OCI-LY3 (cell line): ENCODE measurements around the gene SOX21.

Experiments used
- H2AFZ ChIP-seq: fragments of 200-600, 300-600 bp; shearing (Covaris generic); 2 replicates; pipeline ENCODE4 v1.6.0; 2014; ENCODE audit warnings: antibody characterized with exemption, low read depth, low read length
- H3K27ac ChIP-seq: fragments of 200-600, 300-600 bp; sonication (generic); 2 replicates; pipeline ENCODE4 v1.5.1; 2014; ENCODE audit warnings: mild to moderate bottlenecking, low read length, moderate library complexity, mixed read lengths
- H3K27me3 ChIP-seq: fragments of 200-600, 300-600 bp; sonication (generic); 2 replicates; pipeline ENCODE4 v1.6.1; 2014; ENCODE audit warnings: low read depth, low read length, mixed read lengths
- H3K36me3 ChIP-seq: fragments of 200-600, 300-600 bp; sonication (generic); replicated peaks from 2 replicates; pipeline ENCODE3; 2014; ENCODE audit warnings: low read depth, low read length, mixed read lengths
- H3K4me1 ChIP-seq: fragments of 300-600, 200-600 bp; sonication (generic); 2 replicates; pipeline ENCODE4 v1.6.1; 2014; ENCODE audit warnings: low read length, mixed read lengths
- H3K4me2 ChIP-seq: fragments of 200-600, 300-600 bp; sonication (generic); 2 replicates; pipeline ENCODE4 v1.6.1; 2014; ENCODE audit warnings: low read length, mixed read lengths
- H3K4me3 ChIP-seq: fragments of 300-600, 200-600 bp; sonication (generic); 2 replicates; pipeline ENCODE4 v1.5.1; 2014; ENCODE audit warnings: antibody characterized with exemption, mild to moderate bottlenecking, low read length, moderate library complexity
- H3K79me2 ChIP-seq: fragments of 300-600, 200-600 bp; shearing (Covaris generic); 2 replicates; pipeline ENCODE4 v1.6.1; 2014; ENCODE audit warnings: mild to moderate bottlenecking, low read length, mixed read lengths
- H3K9ac ChIP-seq: fragments of 300-600, 200-600 bp; shearing (Covaris generic); 2 replicates; pipeline ENCODE4 v1.6.0; 2014; ENCODE audit warnings: mild to moderate bottlenecking, low read length, moderate library complexity
- H3K9me3 ChIP-seq: fragments of 200-600, 300-600 bp; shearing (Covaris generic); 2 replicates; pipeline ENCODE4 v1.6.1; 2014; ENCODE audit warnings: low read length, mixed read lengths; ENCODE audit not compliant: insufficient read depth
- H4K20me1 ChIP-seq: fragments of 200-600, 300-600 bp; sonication (generic); 2 replicates; pipeline ENCODE4 v1.6.1; 2016; ENCODE audit warnings: low read length, mixed read lengths; ENCODE audit not compliant: insufficient read depth
- EZH2phosphoT487 ChIP-seq: fragments of 200-600 bp; shearing (Covaris generic); IDR thresholded peaks from 2 replicates; pipeline ENCODE4 v1.6.1; 2018; ENCODE audit warnings: antibody characterized with exemption, mixed run types, low read depth
- TF ChIP-seq, protein P1 (sequence below): fragments of 200-600, 300-600 bp; sonication (generic); IDR thresholded peaks from 2 replicates; pipeline ENCODE4 v1.5.1; 2014; ENCODE audit warnings: antibody characterized with exemption, low read length, low read depth

SOX21 gene

DNA sequence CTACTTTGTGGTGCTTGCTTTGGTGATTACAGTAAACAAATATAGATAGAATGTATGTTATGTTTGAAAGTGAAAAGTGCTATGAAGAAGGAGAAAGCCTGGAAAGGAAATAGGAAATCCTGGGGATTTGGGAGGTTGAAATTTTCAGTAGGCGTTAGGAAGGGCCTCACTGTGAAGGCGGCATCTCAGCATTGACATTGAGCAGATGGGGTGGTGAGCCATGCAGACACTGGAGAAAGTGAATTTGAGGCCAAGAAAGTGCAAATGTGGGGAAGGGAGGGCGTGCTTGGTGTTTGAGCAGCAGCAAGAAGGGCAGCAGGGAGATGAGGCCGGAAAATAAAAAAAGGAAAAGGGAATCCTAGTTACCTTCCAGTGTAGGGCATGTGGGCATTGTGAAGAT is 20.3 kb downstream of the SOX21 start:
- no peak overlapping the region for H3K4me3 ChIP-seq
- no peak for TF ChIP-seq EZH2phosphoT487
- TF ChIP-seq, protein P1, sequence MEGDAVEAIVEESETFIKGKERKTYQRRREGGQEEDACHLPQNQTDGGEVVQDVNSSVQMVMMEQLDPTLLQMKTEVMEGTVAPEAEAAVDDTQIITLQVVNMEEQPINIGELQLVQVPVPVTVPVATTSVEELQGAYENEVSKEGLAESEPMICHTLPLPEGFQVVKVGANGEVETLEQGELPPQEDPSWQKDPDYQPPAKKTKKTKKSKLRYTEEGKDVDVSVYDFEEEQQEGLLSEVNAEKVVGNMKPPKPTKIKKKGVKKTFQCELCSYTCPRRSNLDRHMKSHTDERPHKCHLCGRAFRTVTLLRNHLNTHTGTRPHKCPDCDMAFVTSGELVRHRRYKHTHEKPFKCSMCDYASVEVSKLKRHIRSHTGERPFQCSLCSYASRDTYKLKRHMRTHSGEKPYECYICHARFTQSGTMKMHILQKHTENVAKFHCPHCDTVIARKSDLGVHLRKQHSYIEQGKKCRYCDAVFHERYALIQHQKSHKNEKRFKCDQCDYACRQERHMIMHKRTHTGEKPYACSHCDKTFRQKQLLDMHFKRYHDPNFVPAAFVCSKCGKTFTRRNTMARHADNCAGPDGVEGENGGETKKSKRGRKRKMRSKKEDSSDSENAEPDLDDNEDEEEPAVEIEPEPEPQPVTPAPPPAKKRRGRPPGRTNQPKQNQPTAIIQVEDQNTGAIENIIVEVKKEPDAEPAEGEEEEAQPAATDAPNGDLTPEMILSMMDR: no peak
- no peaks in the 10 kb centered on the region for H4K20me1 ChIP-seq
- H3K9ac ChIP-seq: no peak overlapping the region
- no peak overlapping the region for H3K4me2 ChIP-seq
- H2AFZ ChIP-seq: no peak overlapping the region
- H3K79me2 ChIP-seq: no peaks in the 10 kb centered on the region
- H3K36me3 ChIP-seq: no peaks in the 10 kb centered on the region
- no peaks in the 10 kb centered on the region for H3K27me3 ChIP-seq
- H3K27ac ChIP-seq: no peak overlapping the region
- no peaks in the 10 kb centered on the region for H3K9me3 ChIP-seq
- peaks cover 5% of the 10 kb centered on the region; the same call in 1 of the 2 replicates for H3K4me1 ChIP-seq

DNA sequence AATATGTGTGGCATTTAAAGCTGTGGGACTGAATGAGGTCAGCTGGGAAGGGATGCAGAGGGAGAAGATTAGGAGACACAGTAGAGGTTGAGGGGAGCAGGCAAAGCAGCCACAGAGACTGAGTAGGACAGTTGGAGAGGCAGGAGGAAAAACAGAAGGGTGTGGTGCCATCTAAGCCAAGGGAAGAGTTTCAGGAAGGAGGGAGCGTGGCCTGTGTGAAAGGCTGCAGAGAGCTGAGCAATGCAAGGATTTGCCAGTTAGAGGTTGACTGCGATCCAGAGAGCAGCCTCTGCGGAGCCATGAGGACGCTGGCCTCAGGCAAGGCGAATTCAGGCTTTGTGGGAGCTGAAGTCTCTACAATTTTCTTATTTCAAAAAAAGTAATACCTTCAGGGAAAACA is 28.9 kb downstream of the SOX21 start:
- TF ChIP-seq, protein P1: no peak
- TF ChIP-seq EZH2phosphoT487: no peak
- H3K27me3 ChIP-seq: no peaks in the 10 kb centered on the region; the same call in 1 of the 2 replicates
- H3K27ac ChIP-seq: no peak overlapping the region
- H3K4me1 ChIP-seq: no peaks in the 10 kb centered on the region
- H3K79me2 ChIP-seq: no peaks in the 10 kb centered on the region
- H3K9ac ChIP-seq: no peak overlapping the region
- H3K4me3 ChIP-seq: no peak overlapping the region
- H3K9me3 ChIP-seq: no peaks in the 10 kb centered on the region
- H3K36me3 ChIP-seq: no peaks in the 10 kb centered on the region
- no peaks in the 10 kb centered on the region for H4K20me1 ChIP-seq
- no peak overlapping the region for H3K4me2 ChIP-seq
- no peak overlapping the region for H2AFZ ChIP-seq

DNA sequence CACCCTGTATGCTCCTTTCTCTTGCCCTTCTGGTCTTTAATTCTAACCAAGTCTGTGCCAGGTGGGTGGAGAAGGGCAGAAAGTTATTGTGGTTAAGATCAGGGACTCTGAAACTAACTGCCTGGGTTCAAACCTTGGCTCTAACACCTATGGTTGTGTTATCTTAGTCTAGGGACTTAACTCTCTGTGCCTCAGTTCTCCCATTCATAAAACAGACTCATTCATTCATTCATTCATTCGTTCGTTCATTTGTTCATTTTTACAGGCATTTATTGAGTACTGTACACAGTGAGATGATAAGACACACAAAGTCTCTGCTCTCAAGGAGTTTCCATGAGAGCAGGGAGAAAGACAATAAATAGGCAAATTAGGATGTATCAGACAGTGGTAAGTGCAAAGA is 30.1 kb downstream of the SOX21 start:
- no peak overlapping the region for H3K27ac ChIP-seq
- no peaks in the 10 kb centered on the region for H3K36me3 ChIP-seq
- H3K9me3 ChIP-seq: no peaks in the 10 kb centered on the region
- H4K20me1 ChIP-seq: no peaks in the 10 kb centered on the region
- no peaks in the 10 kb centered on the region for H3K4me1 ChIP-seq
- no peaks in the 10 kb centered on the region for H3K79me2 ChIP-seq
- no peak overlapping the region for H2AFZ ChIP-seq
- H3K4me2 ChIP-seq: no peak overlapping the region
- peaks cover 4% of the 10 kb centered on the region; the same call in 1 of the 2 replicates for H3K27me3 ChIP-seq
- TF ChIP-seq, protein P1: no peak
- TF ChIP-seq EZH2phosphoT487: no peak
- H3K4me3 ChIP-seq: no peak overlapping the region
- no peak overlapping the region for H3K9ac ChIP-seq

DNA sequence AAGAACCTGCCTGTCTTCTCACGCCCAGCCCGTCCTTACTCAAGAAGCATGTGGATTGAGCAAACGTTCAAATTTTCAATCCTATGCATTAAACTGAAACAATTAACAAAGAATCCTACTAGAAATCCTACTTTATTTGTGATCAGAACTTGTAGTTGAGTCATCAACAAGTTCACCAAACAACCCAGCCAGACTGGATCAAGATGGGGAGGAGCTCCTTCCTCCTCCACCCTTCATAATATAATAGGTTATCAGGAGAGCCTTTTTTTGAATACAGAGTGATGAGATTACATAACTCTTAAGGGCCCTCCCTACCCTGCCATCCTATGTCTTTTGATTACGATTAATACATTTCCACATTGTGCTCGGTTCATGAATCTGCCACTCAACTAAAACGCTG is 32.7 kb downstream of the SOX21 start:
- H3K4me3 ChIP-seq: no peak overlapping the region
- H3K9ac ChIP-seq: no peak overlapping the region
- H3K9me3 ChIP-seq: no peaks in the 10 kb centered on the region
- no peaks in the 10 kb centered on the region for H3K36me3 ChIP-seq
- H2AFZ ChIP-seq: no peak overlapping the region
- H3K27ac ChIP-seq: no peak overlapping the region
- no peaks in the 10 kb centered on the region for H3K4me1 ChIP-seq
- H3K79me2 ChIP-seq: no peaks in the 10 kb centered on the region
- peaks cover 13% of the 10 kb centered on the region for H3K27me3 ChIP-seq
- TF ChIP-seq, protein P1: no peak
- H3K4me2 ChIP-seq: no peak overlapping the region
- no peaks in the 10 kb centered on the region for H4K20me1 ChIP-seq
